PC-3 (cell line): ENCODE results near the gene DCAF4. TPM values are rescaled to one million over a fixed set of nuclear protein-coding genes. Genes with fewer than 3 reads are reported as not detected.
A peak's percentile ranks its signal among the peaks of the same experiment; 100 is the strongest.

ENCODE experiments used
- ATAC-seq: fragments of 200-7000 bp; cut with Tn5 transposase; 2 replicates; pipeline ENCODE4 v1.9.1; 2020; ENCODE audit warnings: mild to moderate bottlenecking, moderate library complexity
- BruUV-seq: library from RNA; stranded (reverse); fragments of 400-500 nt; replicated peaks from 2 replicates; lab custom pipeline; 2021; lab: Mats Ljungman, UMichigan
- CTCF ChIA-PET: fragments of 300-600 bp; sonication (Branson Sonifier 250); formaldehyde crosslinking; loops from one replicate; lab custom pipeline; 2022; ENCODE audit warnings: antibody characterized with exemption; lab: Charles Lee
- POLR2A ChIA-PET: fragments of 300-600 bp; sonication (Branson Sonifier 250); formaldehyde crosslinking; loops from one replicate; lab custom pipeline; 2022; ENCODE audit warnings: antibody characterized with exemption; ENCODE audit not compliant: unreplicated experiment; lab: Charles Lee
- DNase-seq: peaks from one replicate; pipeline ENCODE4 v3.0.0-alpha.2; 2015
- H2AFZ ChIP-seq: fragments of 300-600 bp; sonication (generic); 2 replicates; pipeline ENCODE4 v1.6.0; 2016; ENCODE audit warnings: antibody characterized with exemption, low read length
- H3F3A ChIP-seq: fragments of 300-600 bp; sonication (generic); one replicate; pipeline ENCODE4 v1.6.0; 2017; ENCODE audit warnings: antibody characterized with exemption, low read length, control low read depth, mild to moderate bottlenecking; ENCODE audit not compliant: unreplicated experiment
- H3K27ac ChIP-seq: fragments of 300-600 bp; sonication (generic); 2 replicates; pipeline ENCODE4 v1.5.1; 2016; ENCODE audit warnings: mild to moderate bottlenecking, low read length
- H3K27me3 ChIP-seq: fragments of 300-600 bp; sonication (generic); 2 replicates; pipeline ENCODE4 v1.6.1; 2016; ENCODE audit warnings: low read length, mixed read lengths
- H3K36me3 ChIP-seq: fragments of 300-600 bp; sonication (generic); 2 replicates; pipeline ENCODE4 v1.6.1; 2016; ENCODE audit warnings: low read depth, mixed run types, low read length, mixed read lengths
- H3K4me1 ChIP-seq: fragments of 300-600 bp; sonication (generic); 2 replicates; pipeline ENCODE4 v1.5.1; 2016; ENCODE audit warnings: low read length; ENCODE audit not compliant: insufficient read depth
- H3K4me2 ChIP-seq: fragments of 300-600 bp; sonication (generic); 2 replicates; pipeline ENCODE4 v1.6.0; 2016; ENCODE audit warnings: low read length
- H3K4me3 ChIP-seq: fragments of 300-600 bp; sonication (generic); 2 replicates; pipeline ENCODE4 v1.5.1; 2016; ENCODE audit warnings: mild to moderate bottlenecking, low read length, mixed read lengths
- H3K79me2 ChIP-seq: fragments of 300-600 bp; sonication (generic); 2 replicates; pipeline ENCODE4 v1.6.1; 2017; ENCODE audit warnings: low read length, mixed read lengths
- H3K9ac ChIP-seq: fragments of 300-600 bp; sonication (generic); 2 replicates; pipeline ENCODE4 v1.6.0; 2016; ENCODE audit warnings: mild to moderate bottlenecking, low read length
- H3K9me2 ChIP-seq: fragments of 300-600 bp; sonication (generic); replicated peaks from 2 replicates; pipeline ENCODE4 v1.6.1; 2016; ENCODE audit warnings: mixed run types, low read length, mixed read lengths
- H3K9me3 ChIP-seq: fragments of 300-600 bp; sonication (generic); 2 replicates; pipeline ENCODE4 v1.6.1; 2016; ENCODE audit warnings: low read length, mixed read lengths
- H4K20me1 ChIP-seq: fragments of 300-600 bp; sonication (generic); 2 replicates; pipeline ENCODE4 v1.6.1; 2016; ENCODE audit warnings: low read length, mixed read lengths
- EZH2 ChIP-seq: fragments of 300-600 bp; sonication (generic); IDR thresholded peaks from one replicate; pipeline ENCODE4 v1.6.1; 2017; ENCODE audit warnings: antibody characterized with exemption, mild to moderate bottlenecking, low read length; ENCODE audit not compliant: unreplicated experiment
- EZH2phosphoT487 ChIP-seq: fragments of 300-600 bp; sonication (generic); IDR thresholded peaks from 2 replicates; pipeline ENCODE4 v1.6.1; 2018; ENCODE audit warnings: mild to moderate bottlenecking, antibody characterized with exemption, low read length, borderline replicate concordance
- intact Hi-C: fragments of 100-400 bp; cut with micrococcal nuclease; formaldehyde crosslinking; loops from 2 replicates; pipeline ENCODE4 v1.9.0; 2023
- total RNA-seq: library from RNA; depleted of rRNA; stranded (reverse); fragments of >200 nt; gene quantifications from 2 replicates; pipeline ENCODE4 v1.2.3, GENCODE V29; 2014
- TF ChIP-seq, protein P1 (sequence below): fragments of 300-600 bp; sonication (generic); conservative IDR thresholded peaks from 2 replicates; pipeline ENCODE4 v1.5.1; 2017; ENCODE audit warnings: antibody characterized with exemption, low read depth, mild to moderate bottlenecking, low read length

The DCAF4 gene
- total RNA-seq, 1 experiment from 2014 or later: 55.8 TPM

DNA sequence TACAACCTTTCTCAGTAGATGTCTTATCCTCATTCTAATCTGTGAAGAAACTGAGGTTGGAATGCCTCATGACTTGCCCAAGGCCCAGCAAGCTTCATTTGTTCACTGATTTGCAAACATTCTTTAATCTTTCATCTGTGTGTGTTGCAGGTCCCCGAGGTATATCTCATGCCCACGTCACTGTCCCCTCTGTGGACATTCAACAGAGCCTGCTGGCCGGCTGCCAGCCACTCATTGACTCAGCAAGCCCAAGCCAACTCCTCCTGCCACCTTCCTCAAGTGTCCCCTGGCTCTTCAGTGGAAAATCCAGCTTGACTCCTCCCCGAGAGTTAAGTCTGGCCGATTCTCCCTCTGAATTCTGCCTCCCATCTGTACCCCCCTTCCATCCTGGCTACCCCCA is 1.9 kb upstream of the DCAF4 start:
- ATAC-seq: no peak
- intact Hi-C loops: no loop called here
- no peak overlapping the region for H3K4me2 ChIP-seq
- H4K20me1 ChIP-seq: no peaks in the 10 kb centered on the region
- POLR2A ChIA-PET: no interaction called here
- peak; percentile 55 for DNase-seq
- no peaks in the 10 kb centered on the region for H3K27me3 ChIP-seq
- H3K9ac ChIP-seq: no peak overlapping the region
- no peaks in the 10 kb centered on the region for H3K36me3 ChIP-seq
- TF ChIP-seq, protein P1, sequence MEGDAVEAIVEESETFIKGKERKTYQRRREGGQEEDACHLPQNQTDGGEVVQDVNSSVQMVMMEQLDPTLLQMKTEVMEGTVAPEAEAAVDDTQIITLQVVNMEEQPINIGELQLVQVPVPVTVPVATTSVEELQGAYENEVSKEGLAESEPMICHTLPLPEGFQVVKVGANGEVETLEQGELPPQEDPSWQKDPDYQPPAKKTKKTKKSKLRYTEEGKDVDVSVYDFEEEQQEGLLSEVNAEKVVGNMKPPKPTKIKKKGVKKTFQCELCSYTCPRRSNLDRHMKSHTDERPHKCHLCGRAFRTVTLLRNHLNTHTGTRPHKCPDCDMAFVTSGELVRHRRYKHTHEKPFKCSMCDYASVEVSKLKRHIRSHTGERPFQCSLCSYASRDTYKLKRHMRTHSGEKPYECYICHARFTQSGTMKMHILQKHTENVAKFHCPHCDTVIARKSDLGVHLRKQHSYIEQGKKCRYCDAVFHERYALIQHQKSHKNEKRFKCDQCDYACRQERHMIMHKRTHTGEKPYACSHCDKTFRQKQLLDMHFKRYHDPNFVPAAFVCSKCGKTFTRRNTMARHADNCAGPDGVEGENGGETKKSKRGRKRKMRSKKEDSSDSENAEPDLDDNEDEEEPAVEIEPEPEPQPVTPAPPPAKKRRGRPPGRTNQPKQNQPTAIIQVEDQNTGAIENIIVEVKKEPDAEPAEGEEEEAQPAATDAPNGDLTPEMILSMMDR: no peak
- no peak for TF ChIP-seq EZH2
- TF ChIP-seq EZH2phosphoT487: no peak
- no peaks in the 10 kb centered on the region for H3K9me2 ChIP-seq
- H3K9me3 ChIP-seq: no peaks in the 10 kb centered on the region
- peaks cover 12% of the 10 kb centered on the region for H3K4me1 ChIP-seq
- BruUV-seq: no TSS peak
- no peaks in the 10 kb centered on the region for H3F3A ChIP-seq
- CTCF ChIA-PET: no interaction called here
- H3K4me3 ChIP-seq: no peak overlapping the region
- H3K27ac ChIP-seq: no peak overlapping the region
- peaks cover 21% of the 10 kb centered on the region for H3K79me2 ChIP-seq
- H2AFZ ChIP-seq: no peak overlapping the region

GRCh38 chr14:72925171-72925759 is 999 bp upstream of the DCAF4 start:
- Histone ChIP-seq H3K79me2 (peaks cover 30% of the 10 kb centered on the region), H3K27me3 (no peaks in the 10 kb centered on the region), H2AFZ (peak overlapping the region; percentile 94), H3K4me1 (peaks cover 12% of the 10 kb centered on the region), H3K9ac (peak overlapping the region; percentile 30; the same call in 1 of the 2 replicates), H3K4me2 (peak overlapping the region; percentile 95), H4K20me1 (no peaks in the 10 kb centered on the region), H3K36me3 (no peaks in the 10 kb centered on the region), H3F3A (no peaks in the 10 kb centered on the region), H3K27ac (no peak overlapping the region), H3K9me3 (no peaks in the 10 kb centered on the region), H3K9me2 (no peaks in the 10 kb centered on the region), H3K4me3 (peak overlapping the region; percentile 77; the same call in 1 of the 2 replicates)
- DNase-seq (no peak), ATAC-seq (no peak)
- ChIA-PET POLR2A (no interaction called here), CTCF (interaction anchor here (0.7 kb wide), 1 partner anchor 164 kb away, joined by 3 read pairs; no protein-coding TSS in a partner anchor)
- no TSS peak for BruUV-seq
- TF ChIP-seq, protein P1: no peak
- TF ChIP-seq EZH2: no peak
- TF ChIP-seq EZH2phosphoT487: no peak
- intact Hi-C loops: loop anchor here (5.0 kb wide), 1 partner anchor 642 kb away; the partner anchor contains the start of gene ACOT2

DNA sequence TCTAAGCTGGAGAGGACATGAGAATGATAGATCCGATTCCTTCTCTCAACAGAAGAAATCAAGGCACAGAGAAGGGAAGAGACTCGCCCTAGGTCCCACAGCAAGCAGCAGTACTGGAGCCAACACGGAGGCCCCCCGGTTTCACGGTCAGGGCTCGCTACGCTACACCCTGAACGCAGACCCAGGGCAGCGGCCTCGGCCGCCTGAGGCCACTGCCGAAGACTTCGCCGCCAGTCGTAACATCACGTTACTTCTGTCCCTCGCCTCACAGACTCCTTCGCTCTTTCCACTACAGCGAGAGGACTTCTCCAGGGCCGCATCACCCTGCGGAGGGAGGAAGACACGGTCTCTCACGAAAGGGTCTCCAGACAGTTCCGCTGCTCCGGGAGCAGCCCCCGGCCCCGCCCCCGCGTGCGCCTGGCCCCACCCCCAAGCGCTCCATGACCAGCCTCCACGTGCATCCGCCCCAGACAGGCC is 411 bp upstream of the DCAF4 start:
- Histone ChIP-seq H3K4me3 (peak overlapping the region; percentile 77), H3K9me3 (no peaks in the 10 kb centered on the region), H3F3A (no peaks in the 10 kb centered on the region), H3K27ac (no peak overlapping the region), H4K20me1 (peaks cover 5% of the 10 kb centered on the region; the same call in 1 of the 2 replicates), H3K4me2 (peak overlapping the region; percentile 95), H3K4me1 (peaks cover 12% of the 10 kb centered on the region), H2AFZ (peak overlapping the region; percentile 94), H3K9ac (peak overlapping the region; percentile 30), H3K79me2 (peaks cover 36% of the 10 kb centered on the region), H3K36me3 (no peaks in the 10 kb centered on the region), H3K27me3 (no peaks in the 10 kb centered on the region), H3K9me2 (no peaks in the 10 kb centered on the region)
- ChIA-PET CTCF (interaction anchor here (0.7 to 1.0 kb wide), 2 partner anchors 22 to 165 kb away, joined by 3 to 4 read pairs; no protein-coding TSS in a partner anchor), POLR2A (interaction anchor here (0.6 kb wide), 1 partner anchor 135 kb away, joined by 12 read pairs; no protein-coding TSS in a partner anchor)
- no peak for DNase-seq
- TF ChIP-seq, protein P1: no peak
- TF ChIP-seq EZH2phosphoT487: no peak
- no peak for TF ChIP-seq EZH2
- peak; percentile 6 for ATAC-seq
- intact Hi-C loops: loop anchor here (1.0 to 5.0 kb wide), 5 partner anchors 22 to 641 kb away; partner anchors contain the start of genes ACOT2, DPF3, RBM25 and ZFYVE1
- no TSS peak for BruUV-seq
